GM13976 (cell line): ENCODE data around the gene TRIP6.

Experiments
- DNase-seq: peaks from one replicate; pipeline ENCODE4 v3.0.0; 2012; ENCODE audit warnings: low spot score
- in situ Hi-C: fragments of 300-500 bp; cut with MboI; formaldehyde crosslinking; loops from one replicate; pipeline ENCODE4 v1.12.0; 2022; ENCODE audit warnings: low sequenced_read_pairs, mixed read lengths, inconsistent platforms; ENCODE audit not compliant: unreplicated experiment
- TF ChIP-seq, protein P1 (sequence below): IDR thresholded peaks from 2 replicates; pipeline ENCODE4 v1.5.1; 2012; ENCODE audit warnings: borderline replicate concordance, mild to moderate bottlenecking; ENCODE audit not compliant: insufficient read depth; ENCODE audit errors: extremely low read depth, missing control alignments, control extremely low read depth

The TRIP6 gene

DNA sequence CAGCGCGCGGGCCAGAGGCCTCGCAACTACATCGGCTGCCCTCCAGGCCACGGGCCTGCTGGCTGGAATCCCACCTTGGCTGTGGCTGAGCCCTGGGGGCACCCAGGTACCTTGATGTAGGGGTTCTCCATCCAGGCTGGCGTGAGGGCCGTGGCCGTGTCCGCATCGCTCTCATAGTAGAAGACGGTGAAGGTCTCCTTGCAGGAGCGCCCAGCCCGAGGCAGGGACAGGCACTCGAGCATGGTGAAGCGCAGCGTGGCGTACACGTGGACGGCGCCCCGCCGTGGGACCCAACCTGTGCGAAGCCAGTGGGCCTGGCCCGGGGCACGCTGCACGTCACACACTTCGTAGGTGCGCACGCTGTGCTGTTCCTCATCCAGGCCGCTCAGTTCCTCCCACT is 43.7 kb upstream of the TRIP6 start:
- in situ Hi-C loops = no loop called here
- TF ChIP-seq, protein P1, sequence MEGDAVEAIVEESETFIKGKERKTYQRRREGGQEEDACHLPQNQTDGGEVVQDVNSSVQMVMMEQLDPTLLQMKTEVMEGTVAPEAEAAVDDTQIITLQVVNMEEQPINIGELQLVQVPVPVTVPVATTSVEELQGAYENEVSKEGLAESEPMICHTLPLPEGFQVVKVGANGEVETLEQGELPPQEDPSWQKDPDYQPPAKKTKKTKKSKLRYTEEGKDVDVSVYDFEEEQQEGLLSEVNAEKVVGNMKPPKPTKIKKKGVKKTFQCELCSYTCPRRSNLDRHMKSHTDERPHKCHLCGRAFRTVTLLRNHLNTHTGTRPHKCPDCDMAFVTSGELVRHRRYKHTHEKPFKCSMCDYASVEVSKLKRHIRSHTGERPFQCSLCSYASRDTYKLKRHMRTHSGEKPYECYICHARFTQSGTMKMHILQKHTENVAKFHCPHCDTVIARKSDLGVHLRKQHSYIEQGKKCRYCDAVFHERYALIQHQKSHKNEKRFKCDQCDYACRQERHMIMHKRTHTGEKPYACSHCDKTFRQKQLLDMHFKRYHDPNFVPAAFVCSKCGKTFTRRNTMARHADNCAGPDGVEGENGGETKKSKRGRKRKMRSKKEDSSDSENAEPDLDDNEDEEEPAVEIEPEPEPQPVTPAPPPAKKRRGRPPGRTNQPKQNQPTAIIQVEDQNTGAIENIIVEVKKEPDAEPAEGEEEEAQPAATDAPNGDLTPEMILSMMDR = no peak
- no peak for DNase-seq

DNA sequence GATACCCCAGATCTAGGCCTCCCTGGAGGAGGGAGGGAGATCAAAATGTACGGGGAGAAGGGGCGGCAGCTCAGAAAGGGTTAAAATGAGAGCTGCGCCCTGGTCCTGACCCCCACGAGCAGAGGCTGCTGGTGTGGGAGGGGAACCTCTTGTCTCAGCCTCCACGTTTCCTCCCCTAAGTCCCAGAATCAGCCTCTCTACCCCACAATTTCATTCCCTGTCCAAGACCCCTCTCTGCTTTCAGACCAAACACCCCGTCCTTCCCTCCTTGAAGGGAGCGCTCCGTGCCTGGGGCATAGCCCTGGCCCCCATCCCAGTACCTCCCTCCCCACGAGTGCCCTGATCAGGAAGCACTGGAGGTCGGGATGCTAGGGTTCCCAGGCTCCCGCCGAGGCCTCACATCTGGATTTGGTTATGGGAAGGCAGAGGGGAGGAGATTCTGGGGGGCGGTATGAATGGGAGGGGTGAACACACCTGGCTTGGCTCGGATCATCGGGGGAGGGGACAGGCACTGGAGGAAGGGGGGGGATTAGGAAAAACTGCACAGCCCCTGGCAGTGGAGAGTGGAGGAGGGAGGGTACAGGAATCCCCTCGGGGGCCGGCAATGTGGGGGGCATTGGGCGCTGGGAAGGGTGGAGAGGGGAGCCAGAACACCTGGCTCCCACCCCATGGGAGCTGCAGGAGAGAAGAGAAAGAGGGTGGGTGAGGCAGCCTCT is 42.5 kb upstream of the TRIP6 start:
- TF ChIP-seq, protein P1 = no peak
- DNase-seq = no peak
- in situ Hi-C loops = no loop called here

DNA sequence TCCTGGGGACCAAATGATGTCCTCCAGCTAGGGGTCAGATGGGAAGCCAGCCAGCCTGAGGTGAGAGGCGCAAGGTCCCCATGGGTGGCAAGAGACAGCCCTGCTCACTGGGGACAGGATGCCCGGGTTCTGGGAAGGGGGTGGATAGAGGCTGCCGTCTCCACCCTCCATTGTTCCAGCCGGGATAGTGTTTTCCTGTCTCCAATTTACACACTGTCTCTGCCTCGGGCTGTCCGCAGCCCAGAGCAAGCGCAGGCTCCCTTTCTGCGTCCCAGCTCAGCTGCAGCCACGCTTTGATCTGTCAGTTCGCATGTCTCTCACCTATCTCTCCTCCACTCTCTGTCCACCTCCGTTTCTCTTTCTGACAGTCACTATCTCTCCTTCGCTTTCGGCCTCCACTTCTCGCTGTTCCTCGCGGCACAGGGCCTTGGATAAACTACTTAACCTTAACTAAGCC is 41.9 kb upstream of the TRIP6 start:
- no peak for DNase-seq
- in situ Hi-C loops = no loop called here
- TF ChIP-seq, protein P1 = no peak

DNA sequence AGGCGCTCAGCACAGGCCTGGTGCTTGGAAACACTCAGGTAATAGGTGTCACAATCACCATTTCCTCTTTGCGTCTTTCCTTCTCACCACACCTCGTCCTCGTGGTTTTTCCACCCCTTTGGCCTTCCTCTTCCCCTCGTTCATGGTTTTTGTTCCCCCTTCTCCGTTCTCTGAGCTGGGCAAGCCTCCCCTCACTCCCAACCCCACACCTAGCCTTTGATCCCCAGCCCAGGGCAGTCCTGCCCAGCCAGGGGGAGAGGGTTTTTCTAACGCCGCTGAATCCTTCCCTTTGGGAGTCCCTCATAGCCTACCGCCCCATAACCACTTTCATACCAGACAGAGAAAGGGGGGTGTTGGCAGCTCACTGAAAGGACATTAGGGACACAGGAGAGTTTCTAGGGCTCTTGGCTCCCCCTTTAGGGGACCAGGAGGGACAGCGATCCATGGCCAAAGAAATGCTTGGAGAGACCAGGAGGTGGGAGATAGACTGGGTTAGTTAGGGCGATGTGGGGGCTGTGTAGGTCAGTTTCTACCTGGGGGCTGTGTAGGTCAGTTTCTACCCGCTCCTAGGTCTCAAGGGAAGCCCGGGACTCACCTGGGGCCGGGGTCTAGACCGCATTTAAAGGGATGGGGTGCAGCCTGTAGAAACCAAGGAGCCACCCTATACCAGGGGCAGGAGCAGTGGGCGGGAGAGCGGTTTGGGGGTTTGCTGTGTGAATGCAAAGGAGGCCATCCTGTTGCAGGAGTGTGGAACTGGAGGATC is 41.3 kb upstream of the TRIP6 start:
- DNase-seq = no peak
- TF ChIP-seq, protein P1 = no peak
- in situ Hi-C loops = no loop called here

DNA sequence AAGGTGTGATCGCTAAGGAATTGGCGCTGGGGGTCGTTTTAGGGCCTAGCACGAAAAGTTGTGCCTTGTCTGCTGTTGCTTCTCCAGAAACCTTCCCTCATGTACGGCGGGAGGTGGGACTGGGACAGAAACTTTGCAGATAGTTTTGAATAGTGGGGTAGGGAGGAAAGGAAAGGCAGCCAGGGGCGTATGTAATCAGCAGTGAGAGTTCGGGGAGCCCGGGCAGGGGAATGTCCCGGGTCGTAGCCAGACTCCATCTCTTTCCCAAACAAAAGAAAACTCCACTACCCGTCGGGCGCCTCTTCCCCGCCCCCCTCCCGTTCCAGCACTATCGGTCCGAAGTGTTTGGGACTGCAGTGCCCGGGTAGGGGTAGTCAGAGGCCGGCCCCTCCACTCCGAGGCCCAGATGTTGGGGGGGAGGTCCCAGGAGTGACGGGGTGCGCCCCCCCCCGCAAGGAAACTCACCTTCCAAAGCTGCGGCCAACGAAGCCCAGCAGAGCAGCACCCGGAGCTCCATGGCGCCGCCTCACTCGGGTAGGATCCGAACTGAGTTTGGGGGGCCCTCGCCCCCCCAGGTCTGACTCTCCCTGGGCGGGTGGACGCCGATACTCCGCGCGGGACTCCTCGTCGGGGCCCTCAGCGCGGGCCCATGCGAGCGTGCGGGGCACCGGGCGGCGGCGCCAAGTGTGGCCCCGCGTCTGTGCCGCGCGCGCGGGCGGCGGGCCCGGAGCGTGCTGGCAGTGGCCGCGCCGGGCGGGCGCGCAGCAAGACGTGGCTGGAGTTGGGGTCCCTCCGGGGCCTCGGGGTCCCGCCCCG is 40.5 kb upstream of the TRIP6 start:
- TF ChIP-seq, protein P1 = no peak
- in situ Hi-C loops = no loop called here
- DNase-seq = no peak
